Calu3 (cell line): ENCODE results near the gene SPRR2D. TPM values are rescaled to one million over a fixed set of nuclear protein-coding genes. Genes with fewer than 3 reads are reported as not detected.

Source experiments
- BruUV-seq: library from RNA; stranded (reverse); fragments of 400-500 nt; replicated peaks from 2 replicates; lab custom pipeline; 2021; lab: Mats Ljungman, UMichigan
- CTCF ChIA-PET: fragments of 300-600 bp; sonication (Branson Sonifier 250); formaldehyde crosslinking; loops from one replicate; lab custom pipeline; 2022; ENCODE audit warnings: antibody characterized with exemption; lab: Charles Lee
- DNase-seq: peaks from one replicate; pipeline ENCODE4 v3.0.0; 2022
- H3K27ac Mint-ChIP-seq: one replicate; pipeline ENCODE4 v1.8.0; 2022; ENCODE audit warnings: mixed read lengths; ENCODE audit not compliant: unreplicated experiment
- H3K27me3 Mint-ChIP-seq: one replicate; pipeline ENCODE4 v1.8.0; 2022; ENCODE audit warnings: mixed read lengths; ENCODE audit not compliant: unreplicated experiment
- H3K36me3 Mint-ChIP-seq: one replicate; pipeline ENCODE4 v1.8.0; 2022; ENCODE audit warnings: mild to moderate bottlenecking, moderate library complexity, mixed read lengths; ENCODE audit not compliant: insufficient read depth, unreplicated experiment
- H3K4me1 Mint-ChIP-seq: one replicate; pipeline ENCODE4 v1.8.0; 2022; ENCODE audit warnings: mild to moderate bottlenecking, low read depth, mixed read lengths; ENCODE audit not compliant: unreplicated experiment
- H3K4me3 Mint-ChIP-seq: one replicate; pipeline ENCODE4 v1.8.0; 2022; ENCODE audit warnings: mild to moderate bottlenecking, low read depth, moderate library complexity, mixed read lengths; ENCODE audit not compliant: unreplicated experiment
- H3K9me3 Mint-ChIP-seq: one replicate; pipeline ENCODE4 v1.8.0; 2022; ENCODE audit warnings: low read depth, mixed read lengths; ENCODE audit not compliant: unreplicated experiment
- intact Hi-C: fragments of 100-400 bp; cut with micrococcal nuclease; formaldehyde crosslinking; loops from one replicate; pipeline ENCODE4 v1.10.0; 2022; ENCODE audit not compliant: unreplicated experiment
- total RNA-seq: library from RNA; stranded (reverse); gene quantifications from 2 replicates; pipeline ENCODE4 v1.2.3, GENCODE V29; 2022
- TF ChIP-seq, protein P1 (sequence below): fragments of 200-600 bp; IDR thresholded peaks from one replicate; pipeline ENCODE4 v1.8.0; 2022; ENCODE audit warnings: antibody characterized with exemption; ENCODE audit not compliant: unreplicated experiment

Gene SPRR2D
- total RNA-seq, 1 experiment from 2014 or later = not detected

DNA sequence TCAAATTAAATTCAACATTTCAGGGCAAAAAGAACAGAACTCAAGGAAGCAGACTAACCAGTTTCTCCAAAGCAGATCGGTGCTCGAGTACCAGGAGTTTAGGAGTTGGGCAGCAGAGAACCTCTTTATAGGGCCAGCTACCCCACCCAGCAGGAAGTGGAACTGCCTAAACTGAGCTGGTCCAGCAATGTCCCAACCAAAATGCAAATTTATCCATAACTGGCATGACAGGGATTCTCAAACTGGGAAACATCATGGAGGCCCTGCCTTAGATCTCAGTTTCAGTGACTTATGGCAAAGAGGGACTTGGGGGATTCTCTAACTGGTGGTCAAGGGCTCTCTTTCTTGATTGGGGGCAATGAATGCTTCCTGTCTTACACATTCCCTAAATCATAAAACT lies 30.6 kb upstream of the SPRR2D start, which contains the start of gene SPRR2B:
Gene SPRR2B (minus strand): TSS at position 101 of the 400 bp plus-strand sequence. CDS start 772 bp downstream, outside the sequence.
- no peaks in the 10 kb centered on the region for H3K27me3 Mint-ChIP-seq
- no peaks in the 10 kb centered on the region for H3K36me3 Mint-ChIP-seq
- H3K4me3 Mint-ChIP-seq = no peak within 1 kb of the TSS
- H3K27ac Mint-ChIP-seq = no peak within 1 kb of the TSS
- CTCF ChIA-PET = no interaction called here
- H3K9me3 Mint-ChIP-seq = no peaks in the 10 kb centered on the region
- peaks cover 13% of the 10 kb centered on the region for H3K4me1 Mint-ChIP-seq
- BruUV-seq = no TSS peak
- intact Hi-C loops = no loop called here
- TF ChIP-seq, protein P1, sequence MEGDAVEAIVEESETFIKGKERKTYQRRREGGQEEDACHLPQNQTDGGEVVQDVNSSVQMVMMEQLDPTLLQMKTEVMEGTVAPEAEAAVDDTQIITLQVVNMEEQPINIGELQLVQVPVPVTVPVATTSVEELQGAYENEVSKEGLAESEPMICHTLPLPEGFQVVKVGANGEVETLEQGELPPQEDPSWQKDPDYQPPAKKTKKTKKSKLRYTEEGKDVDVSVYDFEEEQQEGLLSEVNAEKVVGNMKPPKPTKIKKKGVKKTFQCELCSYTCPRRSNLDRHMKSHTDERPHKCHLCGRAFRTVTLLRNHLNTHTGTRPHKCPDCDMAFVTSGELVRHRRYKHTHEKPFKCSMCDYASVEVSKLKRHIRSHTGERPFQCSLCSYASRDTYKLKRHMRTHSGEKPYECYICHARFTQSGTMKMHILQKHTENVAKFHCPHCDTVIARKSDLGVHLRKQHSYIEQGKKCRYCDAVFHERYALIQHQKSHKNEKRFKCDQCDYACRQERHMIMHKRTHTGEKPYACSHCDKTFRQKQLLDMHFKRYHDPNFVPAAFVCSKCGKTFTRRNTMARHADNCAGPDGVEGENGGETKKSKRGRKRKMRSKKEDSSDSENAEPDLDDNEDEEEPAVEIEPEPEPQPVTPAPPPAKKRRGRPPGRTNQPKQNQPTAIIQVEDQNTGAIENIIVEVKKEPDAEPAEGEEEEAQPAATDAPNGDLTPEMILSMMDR = no peak
- DNase-seq = no peak

DNA sequence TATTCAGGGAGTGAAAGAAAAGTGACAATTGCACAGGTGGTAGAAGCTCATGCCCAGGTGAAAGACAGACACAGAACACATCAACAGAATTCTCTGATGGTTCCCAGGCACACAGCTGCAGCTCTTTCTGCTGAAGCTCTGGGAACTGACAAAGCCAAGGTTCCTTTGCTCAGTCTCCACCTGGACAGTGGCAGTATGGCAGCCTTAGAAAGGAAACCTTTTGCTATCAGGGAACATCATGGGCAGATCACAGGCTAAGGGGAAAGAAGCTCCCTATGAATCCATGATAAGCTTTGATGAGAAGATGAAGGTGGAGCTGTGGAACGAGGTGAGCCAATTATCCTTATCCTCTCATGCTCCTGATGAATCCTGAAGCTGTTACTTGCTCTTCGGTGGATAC lies 29.3 kb upstream of the SPRR2D start:
- intact Hi-C loops = no loop called here
- H3K27ac Mint-ChIP-seq = no peak overlapping the region
- H3K36me3 Mint-ChIP-seq = no peaks in the 10 kb centered on the region
- no peaks in the 10 kb centered on the region for H3K9me3 Mint-ChIP-seq
- H3K4me1 Mint-ChIP-seq = peaks cover 13% of the 10 kb centered on the region
- no TSS peak for BruUV-seq
- H3K4me3 Mint-ChIP-seq = no peak overlapping the region
- TF ChIP-seq, protein P1 = no peak
- no peaks in the 10 kb centered on the region for H3K27me3 Mint-ChIP-seq
- CTCF ChIA-PET = no interaction called here
- no peak for DNase-seq

DNA sequence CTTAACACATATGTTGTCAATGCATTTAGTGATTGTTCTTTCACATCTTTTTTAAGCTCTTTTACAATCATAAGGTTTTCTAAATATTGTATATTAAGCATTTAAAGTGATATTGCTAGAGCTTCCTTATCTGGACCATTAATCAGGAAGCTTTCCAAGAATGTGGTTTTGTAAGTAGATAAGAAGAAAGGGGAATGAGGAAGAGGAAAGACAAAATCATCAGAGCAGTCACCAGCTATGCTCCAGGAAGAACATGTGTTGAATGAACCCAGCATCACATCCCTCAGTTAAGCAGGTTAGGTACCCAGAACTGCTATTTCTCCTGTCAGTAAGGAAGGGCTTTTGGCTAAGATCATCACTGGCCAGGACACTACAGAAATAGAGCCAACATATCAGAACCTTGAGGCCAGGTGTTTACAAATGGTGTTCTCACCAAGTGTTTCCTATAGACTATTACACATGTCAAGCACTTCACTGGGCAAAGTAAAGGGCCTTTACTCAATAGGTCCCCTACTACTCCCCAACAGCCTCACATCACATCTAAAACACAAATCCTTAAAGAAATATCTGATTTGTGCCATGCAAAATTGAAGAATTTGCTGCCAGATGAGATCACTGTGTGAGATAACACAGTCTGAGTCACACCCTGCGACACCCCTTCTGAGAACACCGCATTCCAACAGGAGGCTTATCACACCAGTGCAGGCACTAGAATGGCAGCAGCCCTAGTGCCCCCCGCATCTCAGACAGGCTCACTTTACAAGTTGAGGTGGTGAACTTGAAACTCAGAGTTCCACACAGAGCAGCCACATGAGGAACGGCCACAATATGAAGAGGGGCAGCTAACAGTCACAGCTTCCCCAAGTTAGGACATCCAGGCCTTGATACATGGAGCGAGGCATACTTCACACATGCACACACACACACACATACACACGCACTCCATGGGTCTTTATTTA lies 18.2 kb upstream of the SPRR2D start:
- H3K27ac Mint-ChIP-seq = peak overlapping the region; percentile 16
- BruUV-seq = no TSS peak
- no peaks in the 10 kb centered on the region for H3K27me3 Mint-ChIP-seq
- H3K36me3 Mint-ChIP-seq = no peaks in the 10 kb centered on the region
- intact Hi-C loops = loop anchor here (2.0 kb wide), 1 partner anchor 42 kb away; no protein-coding TSS in a partner anchor
- H3K9me3 Mint-ChIP-seq = no peaks in the 10 kb centered on the region
- H3K4me1 Mint-ChIP-seq = peaks cover 26% of the 10 kb centered on the region
- DNase-seq = peak; percentile 62
- TF ChIP-seq, protein P1 = no peak
- CTCF ChIA-PET = interaction anchor here (0.9 to 1.6 kb wide), 5 partner anchors 8 to 141 kb away, joined by 4 to 5 read pairs (median 4); no protein-coding TSS in a partner anchor
- no peak overlapping the region for H3K4me3 Mint-ChIP-seq

DNA sequence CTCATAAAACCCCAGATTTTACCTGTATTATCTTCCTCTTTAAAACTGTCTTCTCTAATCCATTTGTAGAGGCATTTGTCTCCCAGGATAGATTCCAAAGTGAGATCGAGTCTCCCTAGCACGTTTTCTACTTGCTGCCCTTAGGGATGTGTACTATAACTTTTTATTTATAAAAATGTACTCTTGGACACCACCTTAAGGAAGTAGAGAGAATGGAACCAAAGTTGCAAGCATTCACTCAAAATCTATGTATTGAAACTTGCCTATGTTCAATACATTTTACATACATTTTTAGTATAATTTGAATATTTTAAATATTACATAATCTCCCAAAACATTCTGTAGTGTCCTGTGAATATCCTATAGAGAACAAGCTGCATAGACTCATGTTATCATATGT lies 17.2 kb upstream of the SPRR2D start:
- Mint-ChIP-seq H3K4me1 (peaks cover 26% of the 10 kb centered on the region), H3K9me3 (no peaks in the 10 kb centered on the region), H3K27ac (no peak overlapping the region), H3K36me3 (no peaks in the 10 kb centered on the region), H3K27me3 (no peaks in the 10 kb centered on the region), H3K4me3 (no peak overlapping the region)
- intact Hi-C loops = loop anchor here (2.0 kb wide), 1 partner anchor 43 kb away; no protein-coding TSS in a partner anchor
- CTCF ChIA-PET = interaction anchor here (0.9 to 1.6 kb wide), 4 partner anchors 9 to 140 kb away, joined by 4 to 5 read pairs (median 4); no protein-coding TSS in a partner anchor
- no peak for DNase-seq
- TF ChIP-seq, protein P1 = peak; percentile 14
- no TSS peak for BruUV-seq
